Stimulated activated CD4-positive, alpha-beta T cell treated with anti-CD3 and anti-CD28 coated beads, Interleukin-15, amount 100 ng/mL, for 1 hour (primary cell): ENCODE data around the gene RBM23.
"Not testable (repeated sequence)": the region's sequence is repeated elsewhere in the genome, so short reads cannot be mapped to it uniquely, and the experiment has no call there.

Experiments
- DNase-seq, 2 donors: peaks; one replicate each; pipeline ENCODE4 v3.0.0-alpha.2; 2020; ENCODE audit warnings: low read depth in 1 of 2, low spot score in 1 of 2

The RBM23 gene

DNA sequence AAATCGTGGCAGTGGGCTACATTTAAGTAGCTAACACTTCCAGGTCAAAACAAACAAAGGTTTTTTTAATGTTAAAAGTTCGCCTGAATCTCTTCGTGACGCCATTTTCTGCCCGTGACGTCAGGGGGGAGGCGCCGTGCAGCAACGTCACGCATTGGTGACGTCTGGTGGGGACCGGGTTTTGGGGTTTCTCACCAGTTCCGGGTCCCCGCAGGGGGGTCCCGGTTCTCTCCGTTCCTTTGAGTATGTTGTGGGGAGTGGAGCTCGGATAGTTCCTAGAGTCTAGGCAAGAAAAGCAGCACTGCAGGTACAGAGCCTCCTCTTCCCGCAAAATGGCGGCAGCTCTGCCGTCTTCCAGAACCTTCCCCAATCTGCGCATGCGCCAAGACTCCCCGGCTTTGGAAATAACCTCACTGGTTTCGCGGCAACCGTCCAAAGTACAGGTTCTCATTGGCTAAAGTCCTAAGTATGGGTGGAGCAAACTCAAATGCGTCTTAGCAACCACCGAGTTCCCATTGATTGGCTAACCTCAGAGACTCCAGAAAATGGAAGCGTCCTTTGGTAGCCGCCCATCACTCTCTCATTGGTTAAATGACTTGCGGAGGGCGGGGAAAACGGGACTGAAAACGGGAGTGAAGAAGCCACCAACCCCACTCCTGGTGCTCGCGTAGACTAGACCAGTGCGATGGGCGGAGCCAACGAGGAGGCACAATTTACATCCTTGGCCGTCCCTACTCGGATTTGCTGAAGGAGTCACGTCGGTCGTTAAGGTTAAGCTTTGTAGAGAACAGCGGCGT, at the start of gene RBM23:
RBM23 (minus strand) TSS at position 346 of the 797 bp plus-strand sequence.
- peak; percentile 97 to 98 for DNase-seq

GRCh38 chr14:22966783-22967269, 47.9 kb upstream of the RBM23 start:
- no peak for DNase-seq

- not testable (repeated sequence) for DNase-seq
Observed at GRCh38 chr14:22965916-22966782, 47.2 kb upstream of the RBM23 start.

GRCh38 chr14:22962061-22962676, 43.2 kb upstream of the RBM23 start:
- DNase-seq: no peak

GRCh38 chr14:22955702-22956569, 37.0 kb upstream of the RBM23 start:
- no peak for DNase-seq

GRCh38 chr14:22952418-22952817, 33.5 kb upstream of the RBM23 start:
- DNase-seq: no peak

- not testable (repeated sequence) for DNase-seq
Observed at GRCh38 chr14:22951795-22952194, 32.8 kb upstream of the RBM23 start.

- DNase-seq: no peak
Observed at GRCh38 chr14:22945642-22946041, 26.7 kb upstream of the RBM23 start.

- DNase-seq: no peak
Observed at GRCh38 chr14:22939684-22940083, 20.7 kb upstream of the RBM23 start.

GRCh38 chr14:22935156-22935555, 16.2 kb upstream of the RBM23 start:
- no peak for DNase-seq

- no peak for DNase-seq
Observed at GRCh38 chr14:22932146-22932545, 13.2 kb upstream of the RBM23 start.

DNA sequence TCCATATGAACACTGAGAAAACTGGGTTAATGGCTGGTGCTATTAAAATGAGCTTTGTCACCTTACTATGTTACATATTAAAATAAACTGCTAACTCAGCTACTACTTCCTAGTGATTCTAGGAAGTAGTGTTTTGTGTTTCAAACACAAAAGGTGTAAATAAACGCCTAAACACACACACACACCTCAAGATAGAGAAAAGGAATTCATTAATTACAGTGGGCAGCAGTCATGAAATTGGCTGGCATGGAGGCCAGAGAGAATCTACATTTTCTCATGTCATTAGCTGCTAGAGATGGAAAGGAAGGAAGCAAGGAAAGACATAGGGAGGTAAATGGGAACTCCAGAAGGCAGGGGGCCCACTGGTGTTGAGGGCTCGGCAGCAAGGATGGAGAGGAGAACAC, 11.0 kb upstream of the RBM23 start:
- DNase-seq: no peak

DNA sequence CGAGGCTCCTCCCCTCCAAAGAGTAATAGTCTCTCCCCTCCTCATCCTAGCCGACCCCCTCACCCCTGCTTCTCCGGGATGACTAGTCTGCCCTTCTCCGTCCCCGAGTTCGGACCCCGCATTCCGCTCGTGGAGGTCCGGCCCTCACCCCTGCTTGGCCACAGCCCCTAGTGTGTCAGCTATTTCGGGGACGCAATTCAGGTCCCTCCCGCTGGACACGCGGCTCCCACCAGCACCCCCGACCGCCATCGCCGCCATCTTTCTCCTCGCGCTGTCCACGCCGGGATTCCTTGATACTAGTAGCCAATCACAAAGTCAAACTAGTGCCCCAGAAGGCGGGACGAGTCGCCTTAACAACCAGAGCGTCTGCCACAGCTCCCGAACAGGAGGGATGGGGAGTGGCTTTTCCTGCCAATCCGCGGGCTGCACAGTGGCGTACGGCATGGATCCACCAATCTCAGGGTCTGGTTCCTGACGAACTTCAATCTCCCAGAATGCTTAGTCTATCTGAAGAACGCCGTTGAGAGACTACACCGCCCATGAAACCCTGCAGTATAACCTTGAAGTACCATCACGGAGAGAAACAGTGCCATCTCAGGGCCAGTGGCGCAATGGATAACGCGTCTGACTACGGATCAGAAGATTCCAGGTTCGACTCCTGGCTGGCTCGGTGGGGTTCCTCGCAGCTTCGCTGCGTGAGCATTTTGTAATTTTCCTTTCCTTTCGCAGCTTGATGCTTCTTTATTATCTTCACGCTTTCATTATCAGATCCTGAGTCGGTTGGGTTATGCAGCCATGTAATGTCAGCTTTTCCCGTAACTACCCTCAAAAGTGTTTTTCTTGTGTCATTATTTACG, 10.4 kb upstream of the RBM23 start, which contains the start of gene PRMT5:
PRMT5 (minus strand) TSS at position 273 of the 857 bp plus-strand sequence; CDS start at position 258, 15 bp downstream.
- DNase-seq: peak; percentile 92 to 93

- no peak for DNase-seq
Observed at GRCh38 chr14:22928237-22929103, 9.5 kb upstream of the RBM23 start.

- DNase-seq: no peak
Observed at GRCh38 chr14:22926316-22926715, 7.4 kb upstream of the RBM23 start.

DNA sequence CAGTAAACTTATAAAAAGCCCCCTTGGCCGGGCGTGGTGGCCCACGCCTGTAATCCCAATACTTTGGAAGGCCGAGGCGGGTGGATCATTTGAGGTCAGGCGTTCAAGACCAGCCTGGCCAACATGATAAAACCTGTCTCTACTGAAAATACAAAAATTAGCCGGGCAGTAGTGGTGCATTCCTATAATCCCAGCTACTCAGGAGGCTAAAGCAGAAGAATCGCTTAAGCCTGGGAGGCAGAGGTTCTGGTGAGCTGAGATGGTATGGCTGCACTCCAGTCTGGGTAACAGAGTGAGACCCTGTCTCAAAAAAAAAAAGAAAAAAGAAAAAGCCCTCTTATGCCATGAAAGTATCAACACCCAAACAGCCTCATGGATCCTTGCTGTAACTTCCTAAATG, 6.6 kb upstream of the RBM23 start:
- DNase-seq: no peak

DNA sequence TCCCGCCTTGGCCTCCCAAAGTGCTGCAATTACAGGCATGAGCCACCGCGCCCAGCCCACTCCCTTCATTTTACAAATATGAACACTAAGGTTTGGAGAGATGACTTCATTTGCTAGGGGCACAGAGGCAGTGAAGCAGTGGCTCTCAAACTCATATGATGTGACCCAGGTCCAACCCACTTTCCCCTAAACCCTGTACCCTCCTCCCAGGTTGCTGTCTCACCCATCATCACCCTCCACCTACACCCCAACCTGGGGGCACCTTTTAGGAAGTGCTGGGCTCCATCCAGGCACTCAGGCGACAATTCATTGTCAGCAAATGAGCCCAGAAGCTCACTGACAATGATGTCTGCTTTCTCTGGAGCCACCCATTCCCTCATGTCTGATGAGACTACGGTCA, 4.8 kb upstream of the RBM23 start:
- no peak for DNase-seq

DNA sequence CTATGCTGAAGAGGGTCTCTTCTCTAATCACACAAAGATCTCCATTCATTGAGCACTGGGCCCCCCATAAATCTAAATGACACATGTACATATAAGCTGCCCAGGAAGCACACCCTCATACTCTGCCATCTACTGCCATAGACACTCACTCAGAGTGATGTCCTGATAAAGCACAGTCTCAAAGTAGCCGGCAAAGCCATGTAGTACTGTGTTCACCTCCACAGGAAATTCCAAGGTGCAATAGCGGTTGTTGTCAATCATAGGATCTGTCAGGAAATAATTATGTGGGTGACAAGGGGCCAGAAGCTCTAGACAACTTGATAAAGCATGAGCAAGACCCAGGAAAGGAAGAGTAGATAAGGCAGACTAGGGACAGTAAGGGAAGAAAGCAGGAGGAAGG, 3.3 kb upstream of the RBM23 start:
- no peak for DNase-seq

GRCh38 chr14:22920697-22921096, 1.7 kb upstream of the RBM23 start:
- no peak for DNase-seq
